Hepatocyte (in vitro differentiated cells): Measurements from ENCODE around the gene HOXD8. TPM values are rescaled to one million over a fixed set of nuclear protein-coding genes. Genes with fewer than 3 reads are reported as not detected.
A peak's percentile ranks its signal among the peaks of the same experiment; 100 is the strongest.

Source experiments
- DNase-seq: peaks from one replicate; pipeline ENCODE4 v3.0.0-alpha.2; 2016; ENCODE audit warnings: low spot score
- H2AFZ ChIP-seq: fragments of 200-600 bp; sonication (generic); 2 replicates; pipeline ENCODE4 v1.6.0; 2016; ENCODE audit warnings: antibody characterized with exemption, mild to moderate bottlenecking
- H3K27ac ChIP-seq: fragments of 200-600 bp; sonication (generic); 2 replicates; pipeline ENCODE4 v1.5.1; 2016; ENCODE audit warnings: mild to moderate bottlenecking
- H3K27me3 ChIP-seq: fragments of 200-600 bp; sonication (generic); 2 replicates; pipeline ENCODE4 v1.6.1; 2016
- H3K36me3 ChIP-seq: fragments of 200-600 bp; sonication (generic); replicated peaks from 2 replicates; pipeline ENCODE4 v1.5.1; 2016; ENCODE audit warnings: low read depth; ENCODE audit not compliant: insufficient read depth
- H3K4me1 ChIP-seq: fragments of 200-600 bp; sonication (generic); 2 replicates; pipeline ENCODE4 v1.5.1; 2016; ENCODE audit warnings: mild to moderate bottlenecking, moderate library complexity; ENCODE audit not compliant: insufficient read depth
- H3K4me2 ChIP-seq: fragments of 200-600 bp; sonication (generic); 2 replicates; pipeline ENCODE4 v1.6.0; 2016
- H3K4me3 ChIP-seq: fragments of 200-600 bp; sonication (generic); 2 replicates; pipeline ENCODE4 v1.5.1; 2016; ENCODE audit warnings: mild to moderate bottlenecking
- H3K79me2 ChIP-seq: fragments of 200-600 bp; sonication (generic); 2 replicates; pipeline ENCODE4 v1.6.0; 2017; ENCODE audit warnings: mild to moderate bottlenecking
- H3K9me2 ChIP-seq: fragments of 200-600 bp; sonication (generic); replicated peaks from 2 replicates; pipeline ENCODE4 v1.6.0; 2017; ENCODE audit warnings: mild to moderate bottlenecking; ENCODE audit not compliant: insufficient read depth
- H3K9me3 ChIP-seq: fragments of 200-600 bp; sonication (generic); 2 replicates; pipeline ENCODE4 v1.5.1; 2016; ENCODE audit warnings: low read depth, mild to moderate bottlenecking
- H4K20me1 ChIP-seq: fragments of 200-600 bp; sonication (generic); 2 replicates; pipeline ENCODE4 v1.6.0; 2016; ENCODE audit warnings: mild to moderate bottlenecking; ENCODE audit not compliant: insufficient read depth, poor library complexity, severe bottlenecking
- CTCF ChIP-seq: fragments of 200-600 bp; sonication (generic); IDR thresholded peaks from 2 replicates; pipeline ENCODE4 v1.5.1; 2016; ENCODE audit warnings: antibody characterized with exemption, mild to moderate bottlenecking; ENCODE audit not compliant: poor library complexity
- EZH2 ChIP-seq: fragments of 200-600 bp; sonication (generic); IDR thresholded peaks from 2 replicates; pipeline ENCODE4 v1.6.1; 2016; ENCODE audit warnings: antibody characterized with exemption, mild to moderate bottlenecking, borderline replicate concordance
- EZH2phosphoT487 ChIP-seq: fragments of 200-600 bp; sonication (generic); IDR thresholded peaks from one replicate; pipeline ENCODE4 v1.6.1; 2018; ENCODE audit warnings: antibody characterized with exemption, mild to moderate bottlenecking, low read depth, moderate library complexity; ENCODE audit not compliant: unreplicated experiment, severe bottlenecking
- WGBS: methylation state at CpG from one replicate; pipeline ENCODE4 v1.1.6; 2016; ENCODE audit warnings: low lambda C conversion rate; ENCODE audit errors: missing lambda C conversion rate; 5-methylcytosine and 5-hydroxymethylcytosine counted together
- polyA plus RNA-seq: library from polyadenylated mRNA; unstranded; fragments of >200 nt; fragmentation: Nextera tagmentation; extraction: Ambion mirVana; gene quantifications from 2 replicates; pipeline ENCODE4 v1.2.1, GENCODE V29; 2016
- total RNA-seq: library from RNA; depleted of rRNA; stranded (reverse); fragments of >200 nt; gene quantifications from 2 replicates; pipeline ENCODE4 v1.2.3, GENCODE V29; 2014

Gene HOXD8
- total and polyA plus RNA-seq, 2 experiments from 2014 or later = 1.3 TPM; not detected in 1

DNA sequence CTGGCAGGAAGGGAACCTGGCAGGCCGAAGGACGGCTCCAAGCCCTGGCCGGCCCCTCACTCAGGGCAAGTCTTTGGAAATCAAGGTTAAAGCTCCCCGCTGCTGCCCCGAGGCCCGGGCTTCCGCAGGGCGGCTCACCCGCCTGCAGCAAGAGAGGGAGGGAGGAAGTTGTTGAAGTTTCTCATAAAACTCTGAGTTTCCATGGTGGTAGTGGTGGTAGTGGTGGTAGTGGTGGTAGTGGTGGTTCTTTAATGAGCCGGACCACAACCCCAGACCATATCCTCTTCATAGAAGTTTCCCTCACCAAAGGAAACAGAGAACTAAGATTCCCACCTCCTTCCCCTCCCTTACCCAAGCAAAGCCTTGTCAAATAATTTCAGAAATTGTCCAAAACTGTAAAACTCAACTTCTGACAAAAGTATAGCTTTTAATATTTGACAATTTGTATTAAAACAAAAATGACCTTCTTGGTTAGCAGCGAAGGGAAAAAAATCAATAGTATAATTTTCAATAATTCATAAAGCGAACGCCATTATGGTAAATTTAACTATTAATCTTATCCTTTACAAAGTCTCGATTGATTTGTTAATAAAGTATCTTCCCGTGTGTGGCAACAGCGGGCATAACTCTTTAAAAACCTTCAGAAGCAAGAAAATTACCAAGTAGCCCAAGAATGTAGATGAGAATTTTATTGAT lies 14.4 kb upstream of the HOXD8 start:
- peak overlapping the region; percentile 73 for H3K4me2 ChIP-seq
- peaks cover 3% of the 10 kb centered on the region for H3K9me3 ChIP-seq
- H4K20me1 ChIP-seq = peaks cover 67% of the 10 kb centered on the region
- 59% methylated on average over 16 of the region's 16 CpGs for WGBS
- no peaks in the 10 kb centered on the region for H3K9me2 ChIP-seq
- peaks cover 59% of the 10 kb centered on the region for H3K79me2 ChIP-seq
- TF ChIP-seq CTCF (no peak), EZH2 (peak; percentile 51), EZH2phosphoT487 (peak; percentile 79)
- H3K27me3 ChIP-seq = peaks cover 99% of the 10 kb centered on the region
- H3K36me3 ChIP-seq = no peaks in the 10 kb centered on the region
- H2AFZ ChIP-seq = no peak overlapping the region
- H3K27ac ChIP-seq = no peak overlapping the region
- no peak overlapping the region for H3K4me3 ChIP-seq
- DNase-seq = no peak
- H3K4me1 ChIP-seq = no peaks in the 10 kb centered on the region

- H4K20me1 ChIP-seq = peaks cover 78% of the 10 kb centered on the region
- no peak within 1 kb of the TSS for H2AFZ ChIP-seq
- DNase-seq = no peak
- peaks cover 3% of the 10 kb centered on the region for H3K9me3 ChIP-seq
- peaks cover 55% of the 10 kb centered on the region for H3K79me2 ChIP-seq
- peak within 1 kb of the TSS; percentile 60 for H3K4me2 ChIP-seq
- no peaks in the 10 kb centered on the region for H3K36me3 ChIP-seq
- no peak within 1 kb of the TSS for H3K4me3 ChIP-seq
- H3K9me2 ChIP-seq = no peaks in the 10 kb centered on the region
- H3K27ac ChIP-seq = no peak within 1 kb of the TSS
- WGBS = 27% methylated on average over 64 of the region's 66 CpGs
- no peaks in the 10 kb centered on the region for H3K4me1 ChIP-seq
- H3K27me3 ChIP-seq = peaks cover 99% of the 10 kb centered on the region
- TF ChIP-seq CTCF (no peak), EZH2phosphoT487 (no peak), EZH2 (peak; percentile 22)
Measured at GRCh38 chr2:176115883-176116813, 13.4 kb upstream of the HOXD8 start, which contains the start of gene HOXD10. Gene HOXD10, plus strand, starts transcription at chr2:176116778. Its CDS starts 56 bp downstream, at chr2:176116834.

- peaks cover under 1% of the 10 kb centered on the region for H3K4me1 ChIP-seq
- no peak overlapping the region for H3K4me3 ChIP-seq
- TF ChIP-seq EZH2phosphoT487 (no peak), CTCF (no peak), EZH2 (no peak)
- DNase-seq = no peak
- H3K9me2 ChIP-seq = no peaks in the 10 kb centered on the region
- no peak overlapping the region for H2AFZ ChIP-seq
- peaks cover 3% of the 10 kb centered on the region for H3K9me3 ChIP-seq
- H3K4me2 ChIP-seq = no peak overlapping the region
- peaks cover 79% of the 10 kb centered on the region for H4K20me1 ChIP-seq
- no peak overlapping the region for H3K27ac ChIP-seq
- H3K36me3 ChIP-seq = no peaks in the 10 kb centered on the region
- 75% methylated on average over 40 of the region's 40 CpGs for WGBS
- H3K27me3 ChIP-seq = peaks cover 99% of the 10 kb centered on the region
- H3K79me2 ChIP-seq = peaks cover 48% of the 10 kb centered on the region
Measured at GRCh38 chr2:176117162-176117822, 12.2 kb upstream of the HOXD8 start.
